ENCODE measurements around the gene NAA80. TPM values are rescaled to one million over a fixed set of nuclear protein-coding genes. Genes with fewer than 3 reads are reported as not detected.
A peak's percentile ranks its signal among the peaks of the same experiment; 100 is the strongest.

Gene NAA80
- total RNA-seq, 1 donor, result 6.5 TPM

GRCh38 chr3:50304601-50305000, 5.4 kb upstream of the NAA80 start:
- Histone ChIP-seq H3K4me3 (ENCODE audit: insufficient read depth, low read length) (no peak overlapping the region), H3K27me3 (ENCODE audit: insufficient read depth, low read length) (no peaks in the 10 kb centered on the region), H3K4me1 (ENCODE audit: insufficient read depth, low read length) (peaks cover 11% of the 10 kb centered on the region), H2AFZ (ENCODE audit: low read length) (no peak overlapping the region), H3K36me3 (ENCODE audit: insufficient read depth, low read length) (no peaks in the 10 kb centered on the region), H4K20me1 (ENCODE audit: insufficient read depth, low read length) (no peaks in the 10 kb centered on the region), H3K9me3 (ENCODE audit: low read depth, low read length) (peaks cover 3% of the 10 kb centered on the region), H3K4me2 (ENCODE audit: insufficient read depth, low read length) (no peak overlapping the region), H3K79me2 (ENCODE audit: insufficient read depth, low read length) (no peaks in the 10 kb centered on the region), H3K27ac (ENCODE audit: low read depth, low read length) (no peak overlapping the region)
- DNase-seq (ENCODE audit: insufficient read length, low spot score, missing footprints), result peak; percentile 87
- no peak for TF ChIP-seq CTCF (IDR thresholded peaks at IDR 0.05; ENCODE audit: extremely low read depth, low read depth, low read length)

GRCh38 chr3:50303013-50303815, 4.0 kb upstream of the NAA80 start, which contains the start of gene HYAL1:
Gene HYAL1, minus strand, starts transcription at chr3:50303574. Its CDS starts 618 bp downstream, at chr3:50302956.
- Histone ChIP-seq H4K20me1 (ENCODE audit: insufficient read depth, low read length) (no peaks in the 10 kb centered on the region), H3K4me2 (ENCODE audit: insufficient read depth, low read length) (no peak within 1 kb of the TSS), H3K4me1 (ENCODE audit: insufficient read depth, low read length) (peaks cover 18% of the 10 kb centered on the region), H3K4me3 (ENCODE audit: insufficient read depth, low read length) (no peak within 1 kb of the TSS), H3K79me2 (ENCODE audit: insufficient read depth, low read length) (peaks cover 7% of the 10 kb centered on the region), H3K27me3 (ENCODE audit: insufficient read depth, low read length) (no peaks in the 10 kb centered on the region), H3K36me3 (ENCODE audit: insufficient read depth, low read length) (no peaks in the 10 kb centered on the region), H3K9me3 (ENCODE audit: low read depth, low read length) (no peaks in the 10 kb centered on the region), H2AFZ (ENCODE audit: low read length) (no peak within 1 kb of the TSS), H3K27ac (ENCODE audit: low read depth, low read length) (no peak within 1 kb of the TSS)
- no peak for DNase-seq (ENCODE audit: insufficient read length, low spot score, missing footprints)
- TF ChIP-seq CTCF (IDR thresholded peaks at IDR 0.05; ENCODE audit: extremely low read depth, low read depth, low read length), result peak; percentile 13

GRCh38 chr3:50302095-50303012, 3.1 kb upstream of the NAA80 start:
- H3K27ac ChIP-seq (ENCODE audit: low read depth, low read length), result no peak overlapping the region
- H3K4me3 ChIP-seq (ENCODE audit: insufficient read depth, low read length), result no peak overlapping the region
- H3K79me2 ChIP-seq (ENCODE audit: insufficient read depth, low read length), result peaks cover 12% of the 10 kb centered on the region
- no peaks in the 10 kb centered on the region for H4K20me1 ChIP-seq (ENCODE audit: insufficient read depth, low read length)
- DNase-seq (ENCODE audit: insufficient read length, low spot score, missing footprints), result no peak
- no peaks in the 10 kb centered on the region for H3K27me3 ChIP-seq (ENCODE audit: insufficient read depth, low read length)
- H3K4me1 ChIP-seq (ENCODE audit: insufficient read depth, low read length), result peaks cover 21% of the 10 kb centered on the region
- no peak overlapping the region for H2AFZ ChIP-seq (ENCODE audit: low read length)
- H3K36me3 ChIP-seq (ENCODE audit: insufficient read depth, low read length), result no peaks in the 10 kb centered on the region
- TF ChIP-seq CTCF (IDR thresholded peaks at IDR 0.05; ENCODE audit: extremely low read depth, low read depth, low read length), result no peak
- H3K9me3 ChIP-seq (ENCODE audit: low read depth, low read length), result no peaks in the 10 kb centered on the region
- H3K4me2 ChIP-seq (ENCODE audit: insufficient read depth, low read length), result no peak overlapping the region

All from osteoblast (primary cell).